Testis (tissue), 3 donors: ENCODE data around the gene PHF2. TPM values are rescaled to one million over a fixed set of nuclear protein-coding genes. Genes with fewer than 3 reads are reported as not detected.

Source experiments
- DNase-seq: peaks from one replicate; pipeline ENCODE4 v3.0.0-alpha.2; 2019
- H3K27ac ChIP-seq, 2 donors: fragments of 200-600 bp; sonication (generic); one replicate each; pipeline ENCODE4 v1.5.1; 2019
- H3K27me3 ChIP-seq: fragments of 200-600 bp; sonication (generic); one replicate; pipeline ENCODE4 v1.5.1; 2019
- H3K36me3 ChIP-seq: fragments of 200-600 bp; sonication (generic); one replicate; pipeline ENCODE4 v1.5.1; 2017; ENCODE audit warnings: low read depth; ENCODE audit errors: missing control alignments
- H3K4me1 ChIP-seq: fragments of 200-600 bp; sonication (generic); one replicate; pipeline ENCODE4 v1.5.1; 2019
- H3K4me3 ChIP-seq, 2 donors: fragments of 200-600 bp; sonication (generic); one replicate each; pipeline ENCODE4 v1.5.1; 2017 to 2019
- H3K9me3 ChIP-seq: fragments of 200-600 bp; sonication (generic); one replicate; pipeline ENCODE4 v1.5.1; 2017
- CTCF ChIP-seq, 3 experiments: fragments of 450-650 bp in 2 of 3; fragments of 200-600 bp in 1 of 3; sonication (generic) in 1 of 3; IDR thresholded peaks; one replicate each; pipeline ENCODE4 v1.5.1; 2016 to 2019; ENCODE audit warnings: antibody characterized with exemption in 3 of 3, mild to moderate bottlenecking in 2 of 3, moderate library complexity in 1 of 3
- POLR2A ChIP-seq: fragments of 450-650 bp; IDR thresholded peaks from one replicate; pipeline ENCODE4 v1.6.1; 2017; ENCODE audit warnings: antibody characterized with exemption, mild to moderate bottlenecking, moderate library complexity
- WGBS, 2 donors: methylation state at CpG; one replicate each; pipeline ENCODE4 v1.1.5; 2018; 5-methylcytosine and 5-hydroxymethylcytosine counted together
- intact Hi-C: fragments of 100-400 bp; cut with DNase I; formaldehyde crosslinking; loops from one replicate; pipeline ENCODE4 v1.15.1; 2023; ENCODE audit warnings: low total_unique reads
- polyA plus RNA-seq: library from polyadenylated mRNA; stranded (reverse); fragments of 350-450 nt; fragmentation: Illumina TruSeq; extraction: RNeasy Lipid Tissue Mini Kit (QIAGEN cat#74804); gene quantifications from one replicate; pipeline ENCODE4 v1.2.3, GENCODE V29; 2014; ENCODE audit warnings: low read depth, low replicate concordance; ENCODE audit not compliant: insufficient read depth
- total RNA-seq, 2 donors: library from RNA; depleted of rRNA; stranded (reverse); fragments of >200 nt; gene quantifications; one replicate each; pipeline ENCODE4 v1.2.3, GENCODE V29; 2016

The PHF2 gene
- total and polyA plus RNA-seq, 3 donors from 2014 or later, result 19.6 to 22.1 (median 20.6) TPM

DNA sequence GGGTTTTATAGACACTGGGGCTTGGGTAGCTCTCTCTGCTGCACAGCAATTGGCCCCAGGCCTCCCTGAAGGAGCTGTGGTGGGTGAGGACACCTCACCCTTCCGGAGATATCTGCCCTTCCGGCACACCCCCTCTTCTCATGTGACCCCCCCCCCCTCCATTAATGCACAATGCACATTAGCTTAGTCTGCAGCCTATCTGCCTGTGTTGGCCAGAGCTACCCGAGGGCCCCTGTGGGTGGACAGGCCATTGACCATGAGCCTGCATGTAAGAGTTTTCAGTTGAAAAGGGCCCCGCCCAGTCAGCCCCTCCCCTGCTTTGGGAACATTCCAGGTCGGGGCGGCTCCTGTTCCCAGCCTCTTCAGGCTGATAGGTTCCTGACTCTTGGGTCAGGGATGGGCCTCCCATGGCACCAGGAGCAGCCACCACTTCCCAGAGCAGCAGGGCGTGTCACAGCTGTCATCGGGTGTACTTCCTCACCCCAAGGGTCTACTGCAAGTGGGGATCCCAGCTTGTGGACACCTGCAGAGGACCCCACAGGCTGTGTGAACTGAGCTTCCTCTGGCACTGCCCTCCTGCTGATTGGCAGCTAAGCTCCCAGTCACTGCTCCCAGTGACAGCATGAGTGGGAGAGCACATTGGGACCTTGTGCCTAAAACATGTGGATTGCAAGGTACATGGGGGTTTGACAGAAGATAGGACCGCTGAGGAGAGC lies 17.8 kb downstream of the PHF2 start:
- WGBS, 2 donors, result 80 to 89% methylated on average over 3 to 9 of the region's 9 CpGs
- Histone ChIP-seq H3K4me3 (no peak overlapping the region), H3K4me1 (peaks cover under 1% of the 10 kb centered on the region), H3K36me3 (no peaks in the 10 kb centered on the region), H3K9me3 (no peaks in the 10 kb centered on the region), H3K27me3 (no peaks in the 10 kb centered on the region), H3K27ac (no peak overlapping the region)
- TF ChIP-seq POLR2A (no peak), CTCF (IDR thresholded peaks at IDR 0.05) (no peak)
- DNase-seq, result no peak
- intact Hi-C loops, result no loop called here

DNA sequence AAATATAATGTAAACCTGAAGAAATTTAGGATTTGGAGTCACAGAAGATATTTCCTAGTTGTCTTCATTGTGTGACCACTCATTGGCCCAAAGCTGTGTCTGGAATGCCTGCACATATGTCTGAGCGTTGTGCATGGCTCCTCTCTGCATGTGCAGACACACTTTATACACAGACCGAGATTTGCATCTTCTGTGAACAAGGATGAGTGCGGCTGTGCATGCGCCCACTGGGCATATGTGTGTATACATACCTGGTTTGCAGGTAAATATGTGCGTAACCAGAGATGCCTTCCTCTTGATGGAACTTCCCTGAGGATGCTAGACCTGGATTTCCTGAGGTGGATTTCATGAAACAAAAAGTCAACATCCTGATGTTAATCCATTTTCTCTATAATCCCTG lies 19.1 kb downstream of the PHF2 start:
- Histone ChIP-seq H3K27ac (no peak overlapping the region), H3K4me1 (no peaks in the 10 kb centered on the region), H3K9me3 (no peaks in the 10 kb centered on the region), H3K36me3 (no peaks in the 10 kb centered on the region), H3K27me3 (no peaks in the 10 kb centered on the region), H3K4me3 (no peak overlapping the region)
- DNase-seq, result no peak
- TF ChIP-seq POLR2A (no peak), CTCF (IDR thresholded peaks at IDR 0.05) (no peak)
- intact Hi-C loops, result no loop called here
- WGBS, 2 donors, result 95 to 96% methylated on average over 5 of the region's 5 CpGs

GRCh38 chr9:93595861-93596365 lies 19.5 kb downstream of the PHF2 start:
- no peak for TF ChIP-seq POLR2A
- TF ChIP-seq CTCF (IDR thresholded peaks at IDR 0.05), result no peak
- H3K27me3 ChIP-seq, result no peaks in the 10 kb centered on the region
- no peaks in the 10 kb centered on the region for H3K4me1 ChIP-seq
- no peak overlapping the region for H3K4me3 ChIP-seq
- no peak for DNase-seq
- no peak overlapping the region for H3K27ac ChIP-seq
- H3K9me3 ChIP-seq, result no peaks in the 10 kb centered on the region
- WGBS, 2 donors, result 68 to 80% methylated on average over 4 to 5 of the region's 5 CpGs
- intact Hi-C loops, result no loop called here
- H3K36me3 ChIP-seq, result no peaks in the 10 kb centered on the region

- Histone ChIP-seq H3K36me3 (no peaks in the 10 kb centered on the region), H3K27ac (no peak overlapping the region), H3K4me1 (no peaks in the 10 kb centered on the region), H3K4me3 (no peak overlapping the region), H3K27me3 (no peaks in the 10 kb centered on the region), H3K9me3 (no peaks in the 10 kb centered on the region)
- no peak for DNase-seq
- TF ChIP-seq CTCF (IDR thresholded peaks at IDR 0.05) (no peak), POLR2A (no peak)
- intact Hi-C loops, result no loop called here
- 68 to 78% methylated on average over 4 of the region's 4 CpGs for WGBS, 2 donors
These were observed 20.0 kb downstream of the PHF2 start for GRCh38 chr9:93596399-93596798.
